Right cardiac atrium (tissue), 5 donors: ENCODE measurements around the gene ARID3C. TPM values are rescaled to one million over a fixed set of nuclear protein-coding genes. Genes with fewer than 3 reads are reported as not detected.
A peak's percentile ranks its signal among the peaks of the same experiment; 100 is the strongest.

Experiments
- ATAC-seq, 2 donors: fragments of 200-7000 bp; cut with Tn5 transposase; one replicate each; pipeline versions ENCODE4 v1.8.0 to v1.9.1; 2020; ENCODE audit warnings: moderate library complexity in 2 of 2, mild to moderate bottlenecking in 1 of 2
- DNase-seq, 3 donors: peaks; one replicate each; pipeline ENCODE4 v3.0.0-alpha.2; 2020
- H3K27ac ChIP-seq: one replicate; pipeline ENCODE4 v1.5.1; 2013; ENCODE audit warnings: mild to moderate bottlenecking, low read length, control low read depth, moderate library complexity
- H3K27me3 ChIP-seq: one replicate; pipeline ENCODE4 v1.6.1; 2013; ENCODE audit not compliant: control insufficient read depth, insufficient read depth
- H3K4me1 ChIP-seq: one replicate; pipeline ENCODE4 v1.6.1; 2013; ENCODE audit warnings: low read length; ENCODE audit not compliant: control insufficient read depth, insufficient read depth
- H3K4me3 ChIP-seq: one replicate; pipeline ENCODE4 v1.5.1; 2013; ENCODE audit warnings: low read length, control low read depth
- H3K9me3 ChIP-seq: one replicate; pipeline ENCODE4 v1.6.1; 2013; ENCODE audit warnings: low read length; ENCODE audit not compliant: control insufficient read depth
- WGBS: extraction: QIAGEN DNeasy Blood & Tissue Kit; methylation state at CpG from one replicate; pipeline ENCODE4 v1.1.7; 2013; 5-methylcytosine and 5-hydroxymethylcytosine counted together
- intact Hi-C, 4 donors: fragments of 100-400 bp; cut with DNase I; formaldehyde crosslinking; loops; one replicate each; pipeline versions ENCODE4 v1.11.0 to v1.14.0; 2022 to 2023
- polyA plus RNA-seq: library from polyadenylated mRNA; stranded (reverse); fragments of 200-250 nt; gene quantifications from one replicate; pipeline ENCODE4 v1.2.3, GENCODE V29; 2013
- total RNA-seq, 4 donors: library from RNA; stranded (reverse); fragmentation: NEBNext Ultra II Directional; extraction: Animal tissue kit (Norgen Biotek cat#: 25700); gene quantifications; one replicate each; pipeline ENCODE4 v1.2.1, GENCODE V29; 2021
- donor health status: healthy with polysubstance abuse.
- donor health status: DM: no; HTN: yes; CAD: no.
- donor health status: DM: no; HTN: no; CAD: no.
- donor health status: DM: no; HTN: yes; CAD: no; lungs with severe emphysema.
- donor health status: DM: yes; HTN: yes; CAD: no.

The ARID3C gene
- total and polyA plus RNA-seq, 5 donors: not detected

DNA sequence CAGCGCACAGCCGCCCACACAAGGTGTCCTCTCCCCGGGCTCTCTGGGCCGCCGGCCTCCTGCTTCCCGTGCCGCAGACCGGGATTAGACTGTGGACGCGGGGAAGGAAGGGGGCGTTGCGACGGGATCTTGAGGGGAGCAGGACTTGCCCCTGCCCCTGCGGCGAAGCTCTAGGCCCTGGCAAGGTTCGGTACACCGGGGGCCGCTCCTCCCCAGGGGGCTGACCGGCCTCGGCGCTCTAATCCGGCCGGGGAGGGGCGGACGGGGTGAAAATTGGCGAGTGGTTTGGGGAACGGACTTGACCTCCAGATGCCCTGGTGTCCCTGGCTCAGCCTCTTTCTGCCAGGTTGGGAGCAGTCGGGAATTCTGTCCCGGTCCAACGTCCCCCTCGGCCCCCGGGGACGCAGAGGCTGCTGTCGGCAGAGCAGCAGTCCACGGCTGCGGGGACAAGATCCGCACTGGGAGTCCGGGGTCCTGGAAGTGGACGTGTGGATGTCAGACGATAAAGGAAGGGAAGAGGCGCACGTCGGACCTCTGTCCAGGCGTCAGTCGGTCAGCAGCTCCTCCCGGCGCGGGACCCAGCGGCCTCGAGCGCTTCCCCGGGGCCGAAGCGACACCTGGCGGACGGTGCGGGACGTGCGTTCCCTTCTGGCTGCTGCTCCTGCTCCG is 37.5 kb downstream of the ARID3C start:
- Histone ChIP-seq H3K27me3 (no peaks in the 10 kb centered on the region), H3K4me1 (peaks cover 7% of the 10 kb centered on the region), H3K27ac (peak overlapping the region; percentile 21), H3K9me3 (no peaks in the 10 kb centered on the region), H3K4me3 (peak overlapping the region; percentile 18)
- ATAC-seq (peak; percentile 73 to 85), DNase-seq (peak; percentile 88 to 96 (median 96))
- intact Hi-C loops: loop anchor here in 3 of 4 donors (1.0 to 10.0 kb wide), 7 partner anchors 43 to 257 kb away; no protein-coding TSS in a partner anchor
- WGBS: 6% methylated on average over 60 of the region's 60 CpGs

DNA sequence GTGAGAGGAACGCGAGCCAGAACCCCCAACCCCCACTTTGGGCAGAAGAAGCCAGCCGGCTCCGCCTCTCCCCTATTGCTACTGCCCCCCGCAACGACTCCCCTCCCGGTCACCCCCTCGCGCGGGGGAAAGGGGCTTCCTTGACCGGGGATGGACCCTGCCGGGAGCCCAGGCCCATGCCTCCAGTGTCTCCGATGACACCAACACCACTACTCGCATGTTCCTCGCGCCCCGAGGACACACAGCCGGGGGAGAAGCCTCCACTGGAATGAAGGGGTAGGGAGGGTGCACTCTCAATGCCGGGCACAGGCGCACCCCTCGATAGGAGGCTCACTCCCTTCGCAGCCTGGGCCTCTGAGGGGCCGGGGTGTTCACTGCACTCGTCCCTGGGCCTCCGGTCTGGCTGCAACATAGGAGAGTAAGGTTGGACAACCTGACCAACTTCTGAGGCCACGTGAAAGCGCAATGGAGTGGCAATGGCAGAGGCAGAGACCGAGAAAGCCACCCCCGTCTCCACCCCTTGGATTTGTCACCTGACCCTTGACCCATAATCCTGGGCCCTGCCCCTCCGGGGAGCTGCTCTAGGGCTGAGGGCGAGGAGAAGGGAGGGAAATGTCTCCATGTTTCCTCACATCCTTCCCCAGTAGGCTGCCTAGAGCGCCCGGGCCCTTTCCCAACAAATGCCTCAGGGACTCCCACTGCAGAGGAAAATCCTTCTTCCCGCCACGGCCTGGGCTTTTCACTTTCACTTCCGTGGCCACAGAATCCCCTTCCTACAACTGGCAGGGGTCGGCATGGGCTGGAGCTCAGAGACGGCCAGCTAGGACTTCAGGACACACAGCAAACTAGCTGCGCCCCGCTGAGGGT is 38.3 kb downstream of the ARID3C start:
- Histone ChIP-seq H3K27ac (peak overlapping the region; percentile 21), H3K27me3 (no peaks in the 10 kb centered on the region), H3K9me3 (no peaks in the 10 kb centered on the region), H3K4me1 (peaks cover 9% of the 10 kb centered on the region), H3K4me3 (peak overlapping the region; percentile 45)
- peak; percentile 30 for ATAC-seq
- WGBS: 24% methylated on average over 40 of the region's 40 CpGs
- peak; percentile 67 to 88 (median 85) for DNase-seq
- intact Hi-C loops: loop anchor here in 3 of 4 donors (1.0 to 10.0 kb wide), 7 partner anchors 42 to 256 kb away; no protein-coding TSS in a partner anchor

DNA sequence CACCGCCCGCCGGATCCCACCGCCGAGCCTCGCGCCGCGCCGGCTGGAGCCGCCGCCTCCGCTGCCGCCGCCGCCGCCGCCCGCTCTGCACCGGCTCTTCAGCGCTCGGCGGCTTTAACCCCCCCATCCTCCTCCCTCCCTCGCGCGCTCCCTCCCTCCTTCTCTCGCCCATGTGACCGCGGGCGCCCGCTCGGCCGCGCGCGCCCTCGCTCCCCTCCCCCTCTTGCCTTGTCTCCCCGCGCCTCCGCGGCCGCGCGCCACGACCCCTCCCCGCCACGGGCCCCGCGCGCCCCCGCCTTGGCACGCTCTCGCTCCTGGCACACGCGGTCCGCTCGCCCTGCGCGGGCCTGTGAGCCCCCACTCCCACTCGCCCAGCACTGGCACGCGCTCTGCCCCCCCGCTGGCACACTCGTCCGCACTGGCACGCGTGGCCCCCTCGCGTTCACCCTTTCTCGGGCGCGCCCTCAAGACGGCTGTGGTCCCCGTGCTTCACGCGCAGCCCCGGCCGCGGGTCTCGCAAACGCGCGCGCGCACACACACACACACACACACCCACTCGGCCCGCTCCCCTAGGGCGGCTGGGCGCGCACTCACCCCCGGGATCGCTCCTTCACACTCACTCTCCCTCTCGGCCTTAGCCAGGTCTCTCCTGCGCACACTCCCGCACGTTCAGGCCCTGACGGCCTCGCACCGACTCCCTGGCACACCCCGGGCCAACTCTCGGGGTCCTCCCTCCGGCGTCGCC is 39.1 kb downstream of the ARID3C start, which contains the start of gene CNTFR:
Gene CNTFR, minus strand, starts transcription at position 89 of the 745 bp plus-strand sequence. CDS start 20,743 bp downstream, outside the sequence.
- H3K27ac ChIP-seq: peak within 1 kb of the TSS; percentile 10
- under 1% methylated on average over 102 of the region's 104 CpGs for WGBS
- no peaks in the 10 kb centered on the region for H3K27me3 ChIP-seq
- H3K4me1 ChIP-seq: peaks cover 12% of the 10 kb centered on the region
- DNase-seq (peak; percentile 65 to 92 (median 90)), ATAC-seq (peak; percentile 11 to 28)
- H3K4me3 ChIP-seq: peak within 1 kb of the TSS; percentile 45
- intact Hi-C loops: loop anchor here in 3 of 4 donors (2.0 to 10.0 kb wide), 6 partner anchors 41 to 255 kb away; no protein-coding TSS in a partner anchor
- no peaks in the 10 kb centered on the region for H3K9me3 ChIP-seq

DNA sequence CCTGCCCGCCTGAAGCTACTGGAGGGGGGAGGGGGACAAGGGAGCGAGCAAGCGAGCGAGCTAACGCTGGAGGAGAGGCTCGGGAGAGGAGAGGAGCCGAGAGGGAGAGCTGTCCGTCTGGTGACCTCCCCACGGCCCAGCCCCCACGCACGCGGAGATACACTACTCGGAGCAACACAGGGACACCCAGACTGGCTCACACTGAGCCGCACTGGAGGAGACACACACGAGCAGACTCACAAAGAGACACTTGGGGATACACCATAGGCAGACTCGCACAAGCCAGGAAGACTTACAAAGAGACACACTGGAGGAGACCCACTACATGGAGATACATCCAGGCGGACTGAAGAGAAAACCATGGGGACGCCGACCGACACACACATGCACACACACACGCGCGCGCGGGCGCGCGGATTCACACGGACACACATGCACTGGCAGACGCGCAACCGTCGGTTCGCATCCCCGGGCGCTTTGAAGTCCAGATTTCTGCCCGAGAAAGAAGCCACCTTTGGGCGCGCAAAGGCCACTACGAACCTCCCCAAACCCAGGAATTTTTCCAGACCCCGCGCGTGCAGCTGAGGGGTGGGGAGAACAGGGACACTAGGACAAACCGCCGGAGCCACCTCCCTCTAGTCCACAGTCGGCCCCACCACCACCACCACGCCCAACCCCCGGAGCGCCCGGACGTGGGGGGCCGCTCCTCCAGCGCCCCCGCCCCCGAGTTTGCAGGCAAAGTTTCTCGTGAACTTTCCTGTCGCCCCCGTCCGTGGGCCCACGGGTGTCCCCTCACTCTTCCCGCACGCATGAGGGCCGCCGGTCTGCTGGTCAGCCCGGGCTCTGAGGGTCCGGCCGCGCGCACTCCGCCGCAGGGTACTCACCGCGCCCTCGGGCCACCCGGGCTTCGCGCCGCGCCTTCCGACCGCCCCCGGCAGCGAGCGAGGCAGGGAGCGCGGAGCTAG is 39.9 kb downstream of the ARID3C start:
- Histone ChIP-seq H3K9me3 (no peaks in the 10 kb centered on the region), H3K4me3 (peak overlapping the region; percentile 45), H3K27me3 (no peaks in the 10 kb centered on the region), H3K4me1 (peaks cover 12% of the 10 kb centered on the region), H3K27ac (no peak overlapping the region)
- DNase-seq: peak; percentile 28 to 83 (median 78)
- intact Hi-C loops: no loop called here
- ATAC-seq: no peak
- WGBS: 1% methylated on average over 86 of the region's 86 CpGs

DNA sequence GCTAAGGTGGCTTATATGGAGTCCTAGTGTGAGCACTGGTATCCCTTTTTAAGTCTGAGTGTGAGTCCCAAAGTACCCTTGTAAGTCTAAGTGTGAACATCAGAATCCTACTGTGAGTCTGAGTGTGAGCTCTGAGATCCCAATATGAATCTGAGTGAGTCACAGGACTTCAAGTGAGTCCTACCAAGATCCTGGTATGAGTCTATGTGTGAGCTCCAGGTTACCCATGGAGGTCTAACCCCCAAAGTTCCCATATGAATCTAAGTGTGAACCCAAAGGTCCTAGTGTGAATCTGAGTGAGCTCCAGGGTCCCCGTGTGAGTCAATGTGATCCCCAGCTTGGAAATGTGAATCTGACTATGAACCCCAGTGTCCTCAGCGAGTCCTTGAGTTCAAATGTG is 41.6 kb downstream of the ARID3C start:
- ATAC-seq: no peak
- Histone ChIP-seq H3K9me3 (no peaks in the 10 kb centered on the region), H3K27ac (no peak overlapping the region), H3K27me3 (no peaks in the 10 kb centered on the region), H3K4me3 (no peak overlapping the region), H3K4me1 (peaks cover 10% of the 10 kb centered on the region)
- DNase-seq: no peak
- WGBS: 73% methylated on average over 2 of the region's 2 CpGs
- intact Hi-C loops: no loop called here

DNA sequence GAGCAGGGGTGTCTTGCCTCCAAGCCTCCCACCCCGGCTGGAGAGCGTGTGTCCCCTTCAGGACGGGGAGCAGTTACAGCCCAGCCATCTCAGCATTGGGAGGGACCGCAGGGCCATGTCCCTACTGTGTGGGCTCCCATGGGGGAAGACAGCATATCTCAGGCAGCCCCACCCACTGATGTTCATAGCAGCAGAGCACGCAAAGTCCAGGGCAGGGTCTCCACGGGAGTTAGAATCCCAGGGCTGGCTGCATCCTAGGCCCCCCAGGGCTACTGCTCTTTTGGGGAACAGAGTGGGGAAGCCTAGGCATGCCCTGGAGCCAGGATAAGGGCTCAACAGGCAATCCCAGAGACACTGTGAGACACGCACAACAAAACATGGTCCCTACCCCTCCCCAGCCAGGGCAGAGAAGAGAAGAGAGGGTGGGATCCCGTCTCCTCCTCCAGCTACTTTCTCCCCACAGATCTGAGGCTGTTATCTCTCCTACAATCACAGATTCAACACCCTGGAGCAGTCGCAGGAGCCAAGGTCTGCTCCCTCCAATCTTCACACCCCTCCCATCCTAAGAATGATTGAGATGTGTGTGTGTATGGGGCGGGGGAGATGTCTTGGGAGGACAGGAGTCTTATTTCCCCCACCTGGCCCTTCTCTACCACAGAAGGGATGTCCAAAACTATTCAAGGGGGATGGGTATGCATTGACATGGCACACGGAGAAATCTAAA is 42.8 kb downstream of the ARID3C start:
- ATAC-seq: no peak
- no peaks in the 10 kb centered on the region for H3K27me3 ChIP-seq
- intact Hi-C loops: no loop called here
- no peak overlapping the region for H3K4me3 ChIP-seq
- peaks cover 10% of the 10 kb centered on the region for H3K4me1 ChIP-seq
- peak in 2 of 3 donors; percentile 3 to 41 for DNase-seq
- 42% methylated on average over 11 of the region's 11 CpGs for WGBS
- no peak overlapping the region for H3K27ac ChIP-seq
- no peaks in the 10 kb centered on the region for H3K9me3 ChIP-seq

DNA sequence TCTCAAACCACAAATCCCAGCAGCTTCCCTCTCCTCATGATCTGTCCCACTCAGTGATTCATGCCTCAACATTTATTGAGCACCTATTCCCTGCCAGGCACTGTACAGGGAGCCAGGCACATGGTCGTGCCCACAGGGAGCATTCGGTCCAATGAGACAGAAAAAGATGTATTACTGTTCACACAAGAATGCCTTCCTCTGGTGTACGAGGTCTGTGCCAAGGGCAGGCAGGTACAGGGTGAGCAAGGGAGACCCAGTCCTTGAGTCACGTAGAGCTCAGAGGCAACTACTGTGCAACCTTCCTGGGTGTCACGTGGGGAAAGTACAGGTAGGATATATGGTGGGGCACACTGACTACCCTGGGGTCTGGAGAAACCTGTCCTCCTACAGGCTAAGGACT is 43.9 kb downstream of the ARID3C start:
- WGBS: 86% methylated on average over 5 of the region's 5 CpGs
- Histone ChIP-seq H3K27me3 (no peaks in the 10 kb centered on the region), H3K27ac (no peak overlapping the region), H3K4me3 (no peak overlapping the region), H3K9me3 (no peaks in the 10 kb centered on the region), H3K4me1 (peaks cover 13% of the 10 kb centered on the region)
- ATAC-seq: no peak
- intact Hi-C loops: no loop called here
- DNase-seq: peak in 2 of 3 donors; percentile 9

DNA sequence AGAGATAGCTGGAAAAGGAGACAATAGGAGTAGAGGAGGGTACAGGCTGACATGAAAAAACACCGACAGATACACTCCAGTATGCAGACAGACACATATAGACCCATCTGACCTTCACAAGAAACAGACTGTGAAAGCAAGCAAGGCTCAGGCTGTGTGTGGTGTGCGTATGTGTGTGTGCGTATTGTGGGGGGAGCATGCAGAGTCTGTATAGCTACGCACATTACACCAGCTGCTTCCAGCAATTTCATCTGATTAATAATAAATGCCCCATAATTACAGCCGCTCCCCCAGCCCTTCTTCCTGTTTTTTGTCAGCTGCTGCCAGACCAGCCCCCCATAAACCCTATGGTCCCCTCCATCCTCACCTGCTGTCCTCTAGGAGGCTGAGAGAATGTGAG is 46.1 kb downstream of the ARID3C start:
- DNase-seq (peak in 2 of 3 donors; percentile 4 to 7), ATAC-seq (no peak)
- no peaks in the 10 kb centered on the region for H3K27me3 ChIP-seq
- H3K27ac ChIP-seq: no peak overlapping the region
- WGBS: 93% methylated on average over 5 of the region's 5 CpGs
- intact Hi-C loops: no loop called here
- H3K9me3 ChIP-seq: no peaks in the 10 kb centered on the region
- H3K4me1 ChIP-seq: peaks cover 21% of the 10 kb centered on the region
- H3K4me3 ChIP-seq: no peak overlapping the region

DNA sequence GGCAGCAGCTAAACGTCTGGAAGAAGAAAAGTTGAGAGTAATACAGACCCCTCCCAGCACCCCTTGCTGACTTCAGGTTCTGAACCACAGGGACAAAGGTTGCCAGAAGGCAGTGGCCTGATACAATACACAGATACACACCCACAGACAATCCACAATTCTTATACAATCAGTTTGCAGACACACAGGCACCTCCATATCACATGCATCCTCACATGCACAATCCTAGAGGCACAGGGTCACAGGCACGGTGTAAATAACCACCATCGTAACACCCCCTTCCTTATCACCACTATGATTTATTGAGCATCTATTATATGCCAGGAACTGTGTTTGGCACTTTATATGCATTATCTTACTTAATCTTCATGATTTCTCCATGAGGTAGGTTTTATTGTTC is 47.5 kb downstream of the ARID3C start:
- peaks cover 18% of the 10 kb centered on the region for H3K4me1 ChIP-seq
- DNase-seq (peak in 1 of 3 donors; percentile 7), ATAC-seq (no peak)
- no peak overlapping the region for H3K27ac ChIP-seq
- no peaks in the 10 kb centered on the region for H3K27me3 ChIP-seq
- WGBS: 72% methylated on average over 3 of the region's 3 CpGs
- intact Hi-C loops: no loop called here
- H3K9me3 ChIP-seq: no peaks in the 10 kb centered on the region
- H3K4me3 ChIP-seq: no peak overlapping the region
